Measurements from ENCODE around the gene LHFPL2. TPM values are rescaled to one million over a fixed set of nuclear protein-coding genes. Genes with fewer than 3 reads are reported as not detected.
"Not testable (repeated sequence)": the region's sequence is repeated elsewhere in the genome, so short reads cannot be mapped to it uniquely, and the experiment has no call there.

Gene LHFPL2, protein sequence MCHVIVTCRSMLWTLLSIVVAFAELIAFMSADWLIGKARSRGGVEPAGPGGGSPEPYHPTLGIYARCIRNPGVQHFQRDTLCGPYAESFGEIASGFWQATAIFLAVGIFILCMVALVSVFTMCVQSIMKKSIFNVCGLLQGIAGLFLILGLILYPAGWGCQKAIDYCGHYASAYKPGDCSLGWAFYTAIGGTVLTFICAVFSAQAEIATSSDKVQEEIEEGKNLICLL
- total RNA-seq (2014; rRNA removed; shearing (Covaris generic)), result 42.3 and 48.8 TPM in 2 replicates

DNA sequence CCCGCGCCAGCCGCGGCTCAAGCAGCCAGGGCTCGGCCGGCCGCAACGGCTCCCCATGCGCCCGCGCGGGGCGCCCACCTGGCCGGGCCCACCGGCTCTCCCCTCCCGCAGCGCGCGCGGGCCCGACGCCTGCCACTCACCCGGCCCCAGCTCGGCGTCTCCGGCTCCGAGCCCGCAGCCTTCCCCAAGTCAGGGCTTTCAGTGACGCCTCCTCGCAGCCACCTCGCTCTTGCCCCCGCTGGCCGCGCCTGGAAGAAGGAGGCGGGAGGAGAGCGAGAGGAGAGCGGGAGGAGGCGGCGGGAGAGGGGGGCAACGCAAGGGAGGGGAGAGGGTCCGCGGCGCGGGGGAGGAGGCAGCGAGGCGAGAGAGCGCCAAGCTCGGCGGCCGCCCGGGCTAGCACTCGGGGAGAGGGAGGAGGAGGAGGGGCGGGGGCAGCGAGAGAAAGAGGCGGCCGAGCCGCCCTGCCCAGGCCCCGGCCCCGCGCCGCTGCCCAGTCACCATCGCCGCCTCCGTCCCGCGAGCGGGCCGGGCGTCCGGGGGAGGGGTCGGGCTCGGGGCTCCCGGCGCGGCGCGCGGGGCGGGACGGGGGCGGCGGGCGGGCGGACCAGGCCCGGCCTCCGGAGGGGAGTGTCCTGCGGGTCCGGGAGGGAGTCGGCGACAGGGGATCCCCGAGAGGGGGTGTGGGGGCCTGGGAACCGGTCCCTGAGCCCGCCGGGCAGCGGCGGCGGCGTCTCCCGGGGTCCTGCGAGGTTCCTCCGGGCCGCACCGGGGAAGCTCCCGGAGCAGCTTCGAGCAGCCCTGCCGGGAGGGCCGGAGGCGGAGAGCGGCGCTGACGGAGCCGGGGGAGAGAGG is at the start of gene LHFPL2:
TSS of gene LHFPL2 (minus strand) at position 414 of the 852 bp plus-strand sequence. CDS start 138,559 bp downstream, outside the sequence.
- peak; percentile 39 for DNase-seq (ENCODE audit: low spot score)

DNA sequence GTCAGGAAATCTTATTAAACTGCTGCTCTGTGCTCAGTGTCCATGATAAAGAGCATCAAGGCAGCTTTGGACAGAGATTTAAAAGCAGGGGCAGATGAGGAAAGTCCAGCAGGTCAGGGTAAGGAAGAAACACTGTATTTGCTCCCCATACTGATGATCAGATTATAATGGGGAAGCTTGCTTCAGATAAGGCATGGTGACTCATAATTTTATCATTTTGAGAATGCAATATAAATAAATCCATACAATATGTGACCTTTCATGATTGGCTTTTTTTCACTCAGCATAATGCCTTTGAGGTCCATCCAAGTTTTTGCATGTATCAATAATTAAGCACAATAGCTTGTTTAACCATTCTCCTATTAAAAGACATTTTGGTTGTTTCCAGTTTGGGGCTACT is 48.1 kb upstream of the LHFPL2 start:
- DNase-seq (ENCODE audit: low spot score), result no peak

DNA sequence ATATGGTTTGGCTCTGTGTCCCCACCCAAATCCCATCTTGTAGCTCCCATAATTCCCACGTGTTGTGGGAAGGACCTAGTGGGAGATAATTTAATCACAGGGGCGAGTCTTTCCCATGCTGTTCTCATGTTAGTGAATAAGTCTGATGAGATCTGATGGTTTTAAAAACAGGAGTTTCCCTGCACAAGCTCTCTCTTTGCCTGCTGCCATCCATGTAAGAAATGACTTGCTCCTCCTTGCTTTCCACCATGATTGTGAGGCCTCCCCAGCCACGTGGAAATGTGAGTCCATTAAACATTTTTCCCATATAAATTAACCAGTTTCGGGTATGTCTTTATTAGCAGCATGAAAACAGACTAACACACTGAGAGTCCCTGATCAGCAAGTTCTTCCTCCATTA is 47.5 kb upstream of the LHFPL2 start:
- DNase-seq (ENCODE audit: low spot score), result not testable (repeated sequence)

DNA sequence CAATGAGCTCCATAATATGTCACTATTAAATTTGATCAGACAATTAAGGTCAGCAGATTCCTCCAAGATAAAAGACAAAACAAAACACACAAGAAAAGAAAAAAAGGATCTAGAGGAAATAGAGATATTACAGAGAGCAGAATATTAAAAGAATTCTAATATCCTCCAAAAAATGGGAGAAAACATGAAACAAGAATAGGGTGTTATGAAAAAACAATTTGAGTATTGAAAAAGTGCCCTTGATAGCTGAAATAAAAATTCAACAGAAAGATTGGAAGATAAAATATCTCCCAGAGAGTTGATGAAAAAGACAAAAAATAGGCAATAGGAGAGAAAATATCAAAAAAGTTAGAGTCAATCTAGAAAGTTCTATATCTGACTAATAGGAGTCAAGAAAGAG is 44.8 kb upstream of the LHFPL2 start:
- DNase-seq (ENCODE audit: low spot score), result no peak

DNA sequence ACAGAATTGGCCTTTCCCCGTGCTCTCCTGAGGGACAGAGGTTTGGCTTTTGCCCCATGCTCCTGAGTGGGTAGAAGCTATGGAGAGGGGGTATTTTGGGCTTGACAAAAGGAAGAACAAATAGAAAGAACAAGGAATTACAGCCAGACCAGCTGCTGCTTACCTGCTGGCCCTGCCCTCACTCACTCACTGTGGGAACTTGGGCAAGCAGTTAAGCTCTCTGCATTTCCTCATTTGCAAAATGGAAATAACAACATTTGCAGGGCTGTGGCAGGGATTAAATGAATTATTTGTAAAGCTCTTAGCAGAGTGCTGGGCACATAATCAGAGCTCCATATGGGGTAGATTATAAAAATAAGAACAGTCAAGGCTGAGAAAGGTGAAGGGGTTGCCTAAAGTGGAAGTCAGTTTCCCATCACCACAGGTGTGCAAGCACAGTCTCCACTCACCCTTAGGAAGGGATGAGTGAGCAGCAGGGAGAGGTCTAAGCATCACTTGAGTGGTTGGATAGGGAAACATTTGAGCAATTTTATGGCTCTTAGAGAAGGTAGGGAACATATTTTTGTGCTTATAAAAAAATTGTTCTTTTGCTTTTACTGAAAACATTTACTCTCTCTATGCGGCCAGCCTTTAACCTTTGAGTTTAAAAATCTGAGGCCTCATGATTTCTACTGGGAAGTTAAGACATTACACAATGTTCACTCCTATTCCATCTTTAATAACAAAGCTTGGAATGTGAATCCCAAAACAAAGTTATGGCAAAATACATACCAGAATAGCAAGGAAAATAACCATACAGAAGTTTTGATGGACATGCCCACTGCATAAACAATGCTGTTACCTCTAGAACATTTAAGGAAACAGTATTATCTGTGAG is 42.8 kb upstream of the LHFPL2 start:
- DNase-seq (ENCODE audit: low spot score), result no peak

DNA sequence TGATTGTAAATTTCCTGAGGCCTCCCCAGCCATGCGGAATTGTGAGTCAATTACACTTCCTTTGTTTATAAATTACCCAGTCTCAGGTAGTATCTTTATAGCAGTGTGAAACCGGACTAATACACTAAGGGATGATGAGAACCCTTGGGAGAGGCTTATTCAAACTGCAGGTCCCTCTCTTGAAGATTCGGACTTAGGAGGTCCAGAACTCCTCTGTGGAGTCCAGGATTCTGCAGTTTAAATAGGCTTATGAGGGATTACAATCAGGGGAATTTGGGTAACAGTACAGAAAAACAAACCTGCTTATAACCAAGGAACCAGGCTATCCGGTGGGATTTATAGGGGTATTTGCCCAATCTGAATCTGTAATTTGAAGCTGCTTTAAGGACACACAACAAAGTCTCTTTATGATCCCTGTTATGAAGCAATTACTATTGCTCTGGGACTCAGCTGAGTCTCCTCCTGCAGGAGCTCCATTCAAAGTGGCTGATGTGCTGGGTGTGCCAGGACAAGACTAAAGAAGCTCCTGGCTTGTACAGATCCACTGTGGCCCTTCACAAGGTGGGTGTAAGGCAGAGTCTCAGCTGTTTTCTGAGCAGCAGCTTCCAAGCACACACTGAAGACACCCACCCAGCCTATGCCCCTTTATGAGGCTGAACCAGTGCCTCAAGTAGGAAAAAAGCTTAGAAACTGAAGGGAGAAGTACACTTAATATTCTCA is 41.8 kb upstream of the LHFPL2 start:
- no peak for DNase-seq (ENCODE audit: low spot score)

DNA sequence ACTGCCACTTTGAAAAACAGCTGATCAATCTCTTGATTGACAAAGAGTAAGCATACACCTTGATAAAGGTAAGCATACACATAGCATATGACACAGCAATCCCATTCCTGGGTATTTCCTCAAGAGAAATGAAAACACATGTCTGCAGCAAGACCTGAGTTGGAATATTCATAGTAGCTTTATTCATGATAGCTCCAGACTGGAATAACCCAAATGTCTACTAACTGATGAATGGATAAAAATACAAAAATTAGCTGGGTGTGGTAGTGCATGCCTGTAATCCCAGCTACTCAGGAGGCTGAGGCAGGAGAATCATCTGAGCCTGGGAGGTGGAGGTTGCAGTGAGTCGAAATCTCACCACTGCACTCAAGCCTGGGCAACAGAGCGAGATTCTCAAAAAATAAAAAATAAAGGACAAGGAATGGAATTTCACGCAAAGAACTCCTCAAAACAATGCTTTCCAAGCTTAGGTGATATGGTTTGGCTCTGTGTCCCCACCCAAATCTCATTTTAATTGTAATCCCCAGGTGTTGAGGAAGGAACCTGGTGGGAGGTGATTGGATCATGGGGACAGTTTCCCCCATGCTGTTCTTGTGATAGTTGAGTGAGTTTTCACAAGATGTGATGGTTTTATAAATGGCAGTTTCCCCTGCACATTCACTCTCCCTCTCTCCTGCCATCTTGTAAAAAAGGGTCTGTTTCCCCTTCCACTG is 41.1 kb upstream of the LHFPL2 start:
- no peak for DNase-seq (ENCODE audit: low spot score)

DNA sequence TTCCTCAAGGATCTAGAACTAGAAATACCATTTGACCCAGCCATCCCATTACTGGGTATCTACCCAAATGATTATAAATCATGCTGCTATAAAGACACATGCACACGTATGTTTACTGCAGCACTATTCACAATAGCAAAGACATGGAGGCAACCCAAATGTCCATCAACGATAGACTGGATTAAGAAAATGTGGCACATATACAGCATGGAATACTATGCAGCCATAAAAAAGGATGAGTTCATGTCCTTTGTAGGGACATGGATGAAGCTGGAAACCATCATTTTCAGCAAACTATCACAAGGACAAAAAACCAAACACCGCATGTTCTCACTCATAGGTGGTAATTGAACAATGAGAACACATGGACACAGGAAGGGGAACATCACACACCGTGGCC is 38.9 kb upstream of the LHFPL2 start:
- not testable (repeated sequence) for DNase-seq (ENCODE audit: low spot score)

DNA sequence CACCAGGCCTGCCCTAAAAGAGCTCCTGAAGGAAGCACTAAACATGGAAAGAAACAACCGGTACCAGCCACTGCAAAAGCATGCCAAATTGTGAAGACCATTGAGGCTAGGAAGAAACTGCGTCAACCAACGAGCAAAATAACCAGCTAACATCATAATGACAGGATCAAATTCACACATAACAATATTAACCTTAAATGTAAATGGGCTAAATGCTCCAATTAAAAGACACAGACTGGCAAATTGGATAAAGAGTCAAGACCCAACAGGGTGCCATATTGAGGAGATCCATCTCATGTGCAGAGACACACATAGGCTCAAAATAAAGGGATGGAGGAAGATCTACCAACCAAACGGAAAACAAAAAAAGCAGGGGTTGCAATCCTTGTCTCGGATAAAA is 35.3 kb upstream of the LHFPL2 start:
- not testable (repeated sequence) for DNase-seq (ENCODE audit: low spot score)

DNA sequence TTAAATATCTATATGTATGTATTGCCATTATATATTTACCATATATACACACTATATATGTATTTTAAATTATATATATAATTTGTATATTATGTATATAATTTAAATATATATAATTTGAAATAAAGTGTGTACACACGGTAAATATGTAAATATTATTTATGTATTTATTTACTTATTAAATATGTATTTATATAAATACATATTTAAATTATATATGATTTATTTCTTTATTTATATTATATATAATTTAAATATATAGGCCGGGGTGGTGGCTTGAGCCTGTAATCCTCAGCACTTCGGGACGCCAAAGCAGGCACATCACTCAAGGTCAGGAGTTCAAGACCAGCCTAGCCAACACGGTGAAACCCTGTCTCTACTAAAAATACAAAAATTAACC is 31.3 kb upstream of the LHFPL2 start:
- DNase-seq (ENCODE audit: low spot score), result no peak

DNA sequence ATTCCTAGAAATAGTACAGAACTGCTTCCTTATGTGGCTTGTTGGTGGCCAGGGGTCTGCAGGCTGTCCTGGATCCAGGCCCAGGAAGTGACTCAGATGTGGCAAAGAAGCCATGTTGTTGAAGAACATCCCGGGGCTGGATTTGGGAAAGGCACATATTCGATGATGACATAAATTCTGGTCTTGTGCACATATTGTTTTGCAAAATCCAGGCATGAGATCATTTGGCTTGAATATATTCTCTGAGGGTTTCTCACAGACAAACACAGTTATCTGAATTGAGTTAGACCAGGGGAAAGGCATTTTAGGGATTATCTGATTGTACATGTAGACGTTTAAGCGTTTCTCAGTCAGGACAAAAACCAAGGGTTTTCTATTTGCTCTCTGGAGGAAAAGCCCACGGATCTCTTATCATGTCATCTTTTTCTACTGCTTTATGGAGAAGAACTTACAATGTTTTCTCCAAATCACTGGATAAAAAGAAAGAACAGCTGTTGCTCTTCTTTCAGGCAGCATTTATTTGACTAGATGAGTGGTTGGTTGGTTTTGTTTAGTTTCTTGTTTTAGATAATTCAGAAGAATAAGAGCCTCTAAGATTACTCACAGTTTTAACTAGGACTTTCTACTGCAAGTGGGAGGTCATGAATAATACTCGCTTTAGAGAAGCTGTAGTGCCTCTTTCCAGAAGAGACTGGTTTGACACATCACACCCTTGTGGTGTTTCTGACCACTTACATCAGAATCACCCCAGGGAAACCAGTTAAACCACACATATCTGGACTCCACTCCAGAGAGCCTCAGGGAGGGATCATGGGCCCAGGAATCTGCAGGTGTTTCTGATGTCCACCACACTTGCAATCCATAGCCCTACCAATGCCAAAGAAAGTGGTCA is 29.5 kb upstream of the LHFPL2 start:
- peak; percentile 87 for DNase-seq (ENCODE audit: low spot score)

DNA sequence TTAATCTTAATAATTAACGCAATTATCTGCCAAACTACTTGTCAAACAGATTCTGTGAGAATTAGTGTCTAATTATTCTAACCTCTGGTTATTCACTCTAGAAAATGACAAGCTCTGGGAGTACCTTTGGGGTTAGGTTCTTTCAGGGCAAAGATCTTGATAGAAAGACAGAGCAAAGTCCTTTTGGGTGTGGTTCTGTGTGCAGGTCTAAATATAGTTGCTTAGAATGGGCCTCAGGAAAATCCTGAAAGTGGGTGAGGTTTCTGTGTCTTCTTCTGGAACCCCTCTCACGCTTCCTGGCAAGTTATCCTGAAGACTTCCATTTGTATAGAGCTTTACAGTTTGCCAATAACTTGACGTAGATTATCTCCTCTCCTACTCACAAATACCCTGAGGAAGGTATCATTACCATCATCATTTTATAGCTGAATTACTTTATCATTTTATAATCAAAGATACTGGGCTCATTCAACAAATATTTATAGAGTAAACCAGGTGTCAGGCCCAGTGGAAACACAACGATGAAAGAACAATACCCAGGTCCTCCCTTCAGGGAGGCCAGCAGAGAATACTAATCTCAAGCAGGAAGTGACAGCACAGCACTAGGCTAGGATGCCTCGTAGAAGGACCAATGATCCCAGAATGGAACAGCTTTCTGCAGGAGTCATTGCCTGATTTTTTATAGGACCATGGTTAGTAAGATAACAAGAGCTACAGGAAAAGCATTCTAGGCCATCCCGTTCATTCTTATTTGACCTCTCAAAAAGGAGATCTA is 27.6 kb upstream of the LHFPL2 start:
- DNase-seq (ENCODE audit: low spot score), result no peak

DNA sequence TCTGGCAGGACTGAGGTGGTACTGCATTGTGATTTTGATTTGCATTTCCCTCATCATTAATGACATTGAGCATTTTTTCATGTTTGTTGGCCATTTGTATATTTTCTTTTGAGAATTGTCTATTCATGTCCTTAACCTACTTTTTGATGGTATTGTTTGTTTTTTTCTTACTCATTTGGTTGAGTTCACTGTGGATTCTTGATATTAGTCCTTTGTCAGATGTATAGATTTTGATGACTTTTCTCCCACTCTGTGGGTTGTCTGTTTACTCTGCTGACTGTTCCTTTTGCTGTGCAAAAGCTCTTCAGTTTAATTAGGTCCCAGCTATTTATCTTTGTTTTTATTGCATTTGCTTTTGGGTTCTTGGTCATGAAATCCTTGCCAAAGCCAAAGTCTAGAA is 25.3 kb upstream of the LHFPL2 start:
- not testable (repeated sequence) for DNase-seq (ENCODE audit: low spot score)

DNA sequence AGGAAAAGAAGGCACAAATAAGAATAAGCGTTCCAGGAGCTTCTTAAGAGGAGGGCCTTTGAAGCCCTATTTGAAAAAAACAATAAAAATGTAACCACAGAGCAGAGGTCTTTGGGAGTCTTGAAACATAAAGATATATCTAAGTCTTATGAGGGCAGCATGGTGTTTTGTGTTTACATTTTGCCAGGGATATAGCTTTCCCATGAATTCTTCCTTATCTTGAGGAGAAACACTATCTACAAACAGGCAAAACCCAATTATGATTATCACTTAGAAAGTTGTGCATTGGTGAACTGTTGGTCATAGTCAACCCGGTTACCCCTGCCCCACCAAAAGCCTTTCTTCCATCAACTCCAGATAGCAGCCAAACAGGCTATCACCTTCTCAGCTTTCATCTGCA is 23.6 kb upstream of the LHFPL2 start:
- no peak for DNase-seq (ENCODE audit: low spot score)

DNA sequence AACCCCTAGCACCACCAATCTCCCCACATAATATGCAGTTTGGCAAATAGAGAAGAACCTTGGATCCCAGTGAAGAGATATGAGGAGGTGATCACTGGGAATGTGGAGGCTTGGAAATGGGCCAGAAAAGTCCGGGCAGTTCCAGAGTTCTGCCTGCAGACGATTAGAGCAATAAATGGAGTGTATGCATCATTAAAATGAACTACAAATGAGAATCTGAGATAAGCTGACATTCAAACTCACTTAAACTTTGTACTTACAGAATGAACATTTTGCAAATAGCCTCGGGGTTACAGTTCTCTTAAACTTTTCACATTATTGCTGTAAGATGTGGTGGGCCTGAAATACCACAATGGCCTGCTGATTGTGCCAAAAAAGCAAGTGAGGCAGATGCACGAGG is 23.0 kb upstream of the LHFPL2 start:
- no peak for DNase-seq (ENCODE audit: low spot score)

DNA sequence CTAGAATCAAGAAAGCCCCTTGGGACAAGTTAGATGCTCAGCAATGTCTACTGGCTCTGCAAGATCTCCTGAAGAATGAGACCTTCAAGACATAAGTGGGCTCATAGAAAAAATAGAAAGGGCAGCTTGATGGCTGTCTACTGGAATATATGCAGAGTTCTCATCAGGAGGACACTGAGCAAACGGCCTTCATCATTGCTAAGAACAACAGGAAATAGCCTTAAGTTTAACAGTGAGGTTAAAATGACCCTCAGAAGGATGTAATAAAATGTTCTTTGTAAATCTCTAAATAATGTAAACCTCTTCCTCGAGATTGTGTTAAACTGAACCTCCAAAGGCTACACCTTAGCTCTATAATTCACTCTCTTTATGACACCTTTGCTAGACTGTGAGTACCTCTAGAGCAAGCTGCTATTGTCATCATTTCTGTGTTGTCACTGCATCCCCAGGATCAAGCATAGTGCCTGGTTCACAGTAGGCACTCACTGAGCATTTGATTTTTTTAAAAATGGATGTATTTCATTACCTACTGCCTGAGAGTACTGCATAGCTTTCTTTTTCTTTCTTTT is 22.2 kb upstream of the LHFPL2 start:
- no peak for DNase-seq (ENCODE audit: low spot score)

DNA sequence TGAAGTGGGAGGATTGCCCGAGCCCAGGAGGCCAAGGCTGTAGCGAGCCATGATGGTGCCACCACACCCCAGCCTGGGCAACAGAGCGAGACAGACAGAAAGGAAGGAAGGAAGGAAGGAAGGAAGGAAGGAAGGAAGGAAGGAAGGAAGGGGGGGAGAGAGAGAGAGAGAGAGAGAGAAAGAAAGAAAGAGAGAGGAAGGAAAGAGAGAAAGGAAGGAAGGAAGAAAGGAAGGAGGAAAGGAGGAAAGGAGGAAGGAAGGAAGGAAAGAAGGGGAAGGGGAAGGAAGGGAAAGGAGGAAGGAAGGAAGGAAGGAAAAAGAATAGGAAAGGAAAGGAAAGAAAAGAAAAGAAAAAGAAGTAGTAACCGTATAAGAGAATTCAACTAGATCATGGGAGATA is 20.8 kb upstream of the LHFPL2 start:
- no peak for DNase-seq (ENCODE audit: low spot score)

DNA sequence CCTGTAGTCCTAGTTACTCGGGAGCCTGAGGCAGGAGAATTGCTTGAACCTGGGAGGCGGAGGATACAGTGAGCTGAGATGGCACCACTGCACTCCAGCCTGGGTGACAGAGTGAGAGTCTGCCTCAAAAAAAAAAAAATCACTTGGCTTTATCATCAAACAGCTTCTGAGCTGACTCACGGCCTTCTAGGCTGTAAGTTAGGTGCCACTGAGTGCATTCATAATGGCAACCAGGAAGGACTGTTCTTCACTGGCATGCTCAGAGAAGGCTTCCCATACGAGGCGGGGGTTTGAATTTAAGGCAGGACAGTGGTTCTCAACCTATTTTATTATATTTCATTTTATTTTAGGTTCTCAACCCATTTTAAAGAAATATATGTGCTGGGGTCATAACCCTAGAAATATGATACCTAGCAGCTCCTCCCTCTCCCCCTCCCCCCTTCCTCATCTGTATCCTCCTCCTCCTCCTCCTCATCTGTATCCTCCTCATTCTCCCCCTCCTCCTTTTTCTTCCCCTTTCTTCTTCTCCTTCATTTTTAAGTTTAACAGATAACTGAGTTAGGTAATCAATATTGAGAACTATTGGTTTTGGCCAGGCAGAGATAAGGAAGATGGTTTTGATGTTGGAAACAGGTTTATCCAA is 19.0 kb upstream of the LHFPL2 start:
- DNase-seq (ENCODE audit: low spot score), result no peak
